Omental fat pad (tissue), 4 donors: Measurements from ENCODE around the gene MALRD1. TPM values are rescaled to one million over a fixed set of nuclear protein-coding genes. Genes with fewer than 3 reads are reported as not detected.
"Not testable (repeated sequence)": the region's sequence is repeated elsewhere in the genome, so short reads cannot be mapped to it uniquely, and the experiment has no call there.

ENCODE experiments used
- ATAC-seq: fragments of 150-250 bp; one replicate; pipeline ENCODE4 v1.9.1; 2016; ENCODE audit warnings: mild to moderate bottlenecking, moderate library complexity; ENCODE audit not compliant: low FRiP score
- DNase-seq: peaks from one replicate; pipeline ENCODE4 v3.0.0-alpha.2; 2019; ENCODE audit warnings: low spot score
- CTCF ChIP-seq, 3 donors: fragments of 450-650 bp; IDR thresholded peaks; one replicate each; pipeline ENCODE4 v1.5.1; 2016 to 2017; ENCODE audit warnings: antibody characterized with exemption in 3 of 3, mild to moderate bottlenecking in 3 of 3, moderate library complexity in 2 of 3
- total RNA-seq, 4 donors: library from RNA; depleted of rRNA; stranded (reverse); fragments of >200 nt; gene quantifications; one replicate each; pipeline ENCODE4 v1.1.0, GENCODE V29; 2016

MALRD1 gene
- total RNA-seq, 4 donors from 2014 or later: 0.93 to 2.4 (median 1.4) TPM

GRCh38 chr10:19498393-19499290 is 450.0 kb downstream of the MALRD1 start:
- no peak for ATAC-seq
- TF ChIP-seq CTCF (IDR thresholded peaks at IDR 0.05): no peak
- DNase-seq: no peak

GRCh38 chr10:19499291-19499770 is 450.7 kb downstream of the MALRD1 start:
- no peak for TF ChIP-seq CTCF (IDR thresholded peaks at IDR 0.05)
- ATAC-seq: no peak
- DNase-seq: no peak

GRCh38 chr10:19500959-19501358 is 452.4 kb downstream of the MALRD1 start:
- ATAC-seq (no peak), DNase-seq (no peak)
- TF ChIP-seq CTCF (IDR thresholded peaks at IDR 0.05): no peak

GRCh38 chr10:19505320-19506312 is 457.0 kb downstream of the MALRD1 start:
- TF ChIP-seq CTCF (IDR thresholded peaks at IDR 0.05): no peak
- no peak for ATAC-seq
- no peak for DNase-seq

GRCh38 chr10:19510005-19510732 is 461.6 kb downstream of the MALRD1 start:
- not testable (repeated sequence) for ATAC-seq

GRCh38 chr10:19518109-19518508 is 469.5 kb downstream of the MALRD1 start:
- no peak for TF ChIP-seq CTCF (IDR thresholded peaks at IDR 0.05)
- ATAC-seq: no peak
- DNase-seq: no peak

More at GRCh38 chr10:19510005-19510732, 461.6 kb downstream of the MALRD1 start:
- DNase-seq: not testable (repeated sequence)
